ENCODE data around the gene FAM8A1.

DNA sequence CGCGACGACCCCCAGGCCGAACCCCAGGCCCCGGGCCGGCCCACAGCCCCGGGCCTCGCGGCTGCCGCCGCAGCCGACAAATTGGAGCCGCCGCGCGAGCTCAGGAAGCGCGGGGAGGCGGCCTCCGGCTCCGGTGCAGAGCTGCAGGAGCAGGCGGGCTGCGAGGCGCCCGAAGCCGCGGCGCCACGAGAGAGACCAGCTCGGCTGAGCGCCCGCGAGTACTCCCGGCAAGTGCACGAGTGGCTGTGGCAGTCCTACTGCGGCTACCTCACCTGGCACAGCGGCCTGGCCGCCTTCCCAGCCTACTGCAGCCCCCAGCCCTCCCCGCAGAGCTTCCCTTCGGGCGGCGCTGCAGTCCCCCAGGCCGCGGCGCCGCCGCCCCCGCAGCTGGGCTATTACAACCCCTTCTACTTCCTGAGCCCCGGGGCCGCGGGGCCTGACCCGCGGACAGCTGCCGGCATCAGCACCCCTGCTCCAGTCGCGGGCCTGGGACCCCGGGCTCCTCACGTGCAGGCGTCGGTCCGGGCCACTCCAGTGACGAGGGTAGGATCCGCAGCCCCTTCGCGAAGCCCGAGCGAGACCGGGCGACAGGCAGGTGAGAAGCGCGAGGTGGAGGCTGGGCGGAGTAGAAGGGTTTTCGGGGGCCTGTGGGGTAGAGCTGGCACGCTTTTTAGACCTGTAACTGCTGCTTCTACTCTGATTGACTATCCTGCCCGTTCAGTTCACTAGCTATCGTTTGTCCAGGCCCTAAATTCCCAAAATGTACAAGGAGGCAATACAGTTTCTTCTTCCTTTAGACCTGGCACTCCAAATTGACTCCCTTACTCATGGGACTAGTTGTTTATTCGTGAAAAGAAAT is 654 bp downstream of the FAM8A1 start:
- TF ChIP-seq SIN3A (IDR thresholded peaks at IDR 0.05; ENCODE audit: low read depth) = peak; percentile 27; the same call in 1 of the 2 replicates
- TF ChIP-seq CTCF (IDR thresholded peaks at IDR 0.05 in 2 of 3, conservative IDR thresholded peaks at IDR 0.05 in 1 of 3; ENCODE audit: borderline replicate concordance in 1 of 3, insufficient read depth in 1 of 3, low read depth in 2 of 3, low read length in 2 of 3) = no peak
- TF ChIP-seq EZH2 (IDR thresholded peaks at IDR 0.05) = no peak

All from HCT116 (cell line).